Activated effector memory CD4-positive, alpha-beta T cell treated with Interleukin-2 at 50 U/mL for 16 hours (primary cell): ENCODE data around the gene KCNT2.
"Not testable (repeated sequence)": the region's sequence is repeated elsewhere in the genome, so short reads cannot be mapped to it uniquely, and the experiment has no call there.

Experiments used
- DNase-seq: peaks from one replicate; pipeline ENCODE4 v3.0.0-alpha.2; 2020

Gene KCNT2

GRCh38 chr1:196608390-196609369, at the start of gene KCNT2:
Gene KCNT2 (minus strand): TSS chr1:196608440. CDS start chr1:196608309, 131 bp downstream.
- no peak for DNase-seq

GRCh38 chr1:196655494-196655893, 47.3 kb upstream of the KCNT2 start:
- no peak for DNase-seq

GRCh38 chr1:196655071-196655470, 46.8 kb upstream of the KCNT2 start:
- DNase-seq: no peak

- DNase-seq: no peak
These were observed 46.0 kb upstream of the KCNT2 start for GRCh38 chr1:196654271-196654670.

GRCh38 chr1:196651637-196652215, 43.5 kb upstream of the KCNT2 start, which contains the start of gene CFH:
Gene CFH (plus strand): TSS chr1:196652043. CDS start chr1:196652118, 75 bp downstream.
- DNase-seq: no peak

- no peak for DNase-seq
These were observed 42.8 kb upstream of the KCNT2 start for GRCh38 chr1:196651079-196651478.

- DNase-seq: no peak
These were observed 42.2 kb upstream of the KCNT2 start for GRCh38 chr1:196650403-196650802.

GRCh38 chr1:196649990-196650389, 41.8 kb upstream of the KCNT2 start:
- no peak for DNase-seq

- DNase-seq: no peak
These were observed 32.7 kb upstream of the KCNT2 start for GRCh38 chr1:196640976-196641375.

GRCh38 chr1:196639291-196639690, 31.1 kb upstream of the KCNT2 start:
- not testable (repeated sequence) for DNase-seq

GRCh38 chr1:196638466-196638865, 30.2 kb upstream of the KCNT2 start:
- no peak for DNase-seq

GRCh38 chr1:196637606-196638005, 29.4 kb upstream of the KCNT2 start:
- no peak for DNase-seq

- no peak for DNase-seq
These were observed 20.6 kb upstream of the KCNT2 start for GRCh38 chr1:196628838-196629237.

- DNase-seq: no peak
These were observed 14.8 kb upstream of the KCNT2 start for GRCh38 chr1:196623079-196623478.

GRCh38 chr1:196619721-196620120, 11.5 kb upstream of the KCNT2 start:
- DNase-seq: no peak

- DNase-seq: no peak
These were observed 3.6 kb upstream of the KCNT2 start for GRCh38 chr1:196611873-196612272.

GRCh38 chr1:196609370-196609737, 1.1 kb upstream of the KCNT2 start:
- no peak for DNase-seq

GRCh38 chr1:196607981-196608380, 259 bp downstream of the KCNT2 start:
- no peak for DNase-seq

- no peak for DNase-seq
These were observed 4.6 kb downstream of the KCNT2 start for GRCh38 chr1:196603651-196604050.

- DNase-seq: no peak
These were observed 9.1 kb downstream of the KCNT2 start for GRCh38 chr1:196598942-196599748.

GRCh38 chr1:196594700-196595099, 13.5 kb downstream of the KCNT2 start:
- no peak for DNase-seq

GRCh38 chr1:196593955-196594354, 14.3 kb downstream of the KCNT2 start:
- DNase-seq: no peak

GRCh38 chr1:196590959-196591358, 17.3 kb downstream of the KCNT2 start:
- no peak for DNase-seq
